ENCODE results near the gene OLFML2A.
A peak's percentile ranks its signal among the peaks of the same experiment; 100 is the strongest.

The OLFML2A gene

GRCh38 chr9:124852829-124853531 lies 76.0 kb downstream of the OLFML2A start, which contains the start of gene WDR38:
Gene WDR38 (plus strand): TSS chr9:124853460. CDS start chr9:124853532, 72 bp downstream.
- no peak within 1 kb of the TSS for H3K27ac ChIP-seq (ENCODE audit: low read length)
- no peaks in the 10 kb centered on the region for H3K27me3 ChIP-seq (ENCODE audit: control insufficient read depth, insufficient read depth, low read length)
- peak within 1 kb of the TSS; percentile 45 for H3K4me3 ChIP-seq (ENCODE audit: low read length)
- peaks cover 12% of the 10 kb centered on the region for H3K36me3 ChIP-seq (ENCODE audit: control insufficient read depth, low read depth, low read length)
- H3K9me3 ChIP-seq (ENCODE audit: control insufficient read depth, low read depth, low read length) = no peaks in the 10 kb centered on the region
- H3K4me1 ChIP-seq (ENCODE audit: control insufficient read depth, low read depth, low read length) = no peaks in the 10 kb centered on the region
- H3K9ac ChIP-seq (ENCODE audit: low read length) = no peak within 1 kb of the TSS

- H3K4me1 ChIP-seq (ENCODE audit: control insufficient read depth, low read depth, low read length) = no peaks in the 10 kb centered on the region
- peaks cover 19% of the 10 kb centered on the region for H3K36me3 ChIP-seq (ENCODE audit: control insufficient read depth, low read depth, low read length)
- peak overlapping the region; percentile 45 for H3K4me3 ChIP-seq (ENCODE audit: low read length)
- H3K9ac ChIP-seq (ENCODE audit: low read length) = no peak overlapping the region
- H3K9me3 ChIP-seq (ENCODE audit: control insufficient read depth, low read depth, low read length) = no peaks in the 10 kb centered on the region
- no peak overlapping the region for H3K27ac ChIP-seq (ENCODE audit: low read length)
- H3K27me3 ChIP-seq (ENCODE audit: control insufficient read depth, insufficient read depth, low read length) = no peaks in the 10 kb centered on the region
These were observed 76.7 kb downstream of the OLFML2A start for GRCh38 chr9:124853605-124854143.

GRCh38 chr9:124854161-124854560 lies 77.2 kb downstream of the OLFML2A start:
- H3K27ac ChIP-seq (ENCODE audit: low read length) = no peak overlapping the region

DNA sequence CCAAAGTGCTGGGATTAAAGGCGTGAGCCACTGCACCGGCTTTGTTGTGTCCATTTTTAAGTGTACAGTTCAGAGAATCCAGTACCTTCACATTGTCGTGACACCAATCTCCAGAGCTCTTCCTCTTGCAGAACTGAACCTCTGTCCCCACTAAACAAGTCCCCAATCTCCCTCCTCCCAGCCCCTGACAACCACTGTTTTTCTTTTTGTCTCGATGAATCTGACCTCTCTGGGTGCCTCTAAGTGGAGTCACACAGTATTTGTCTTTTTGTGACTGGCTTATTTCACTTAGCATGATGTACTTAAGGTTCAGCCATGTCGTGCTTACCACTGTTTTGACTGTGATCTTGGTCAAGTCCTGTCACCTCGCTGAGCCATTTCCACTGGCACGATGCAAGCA lies 77.9 kb downstream of the OLFML2A start:
- no peaks in the 10 kb centered on the region for H3K27me3 ChIP-seq (ENCODE audit: control insufficient read depth, insufficient read depth, low read length)
- H3K4me1 ChIP-seq (ENCODE audit: control insufficient read depth, low read depth, low read length) = no peaks in the 10 kb centered on the region
- no peaks in the 10 kb centered on the region for H3K9me3 ChIP-seq (ENCODE audit: control insufficient read depth, low read depth, low read length)
- no peak overlapping the region for H3K4me3 ChIP-seq (ENCODE audit: low read length)
- no peak overlapping the region for H3K9ac ChIP-seq (ENCODE audit: low read length)
- H3K27ac ChIP-seq (ENCODE audit: low read length) = no peak overlapping the region
- H3K36me3 ChIP-seq (ENCODE audit: control insufficient read depth, low read depth, low read length) = peaks cover 30% of the 10 kb centered on the region

More at GRCh38 chr9:124854161-124854560, 77.2 kb downstream of the OLFML2A start:
- Histone ChIP-seq H3K4me1 (ENCODE audit: control insufficient read depth, low read depth, low read length) (no peaks in the 10 kb centered on the region), H3K36me3 (ENCODE audit: control insufficient read depth, low read depth, low read length) (peaks cover 24% of the 10 kb centered on the region), H3K9ac (ENCODE audit: low read length) (no peak overlapping the region), H3K27me3 (ENCODE audit: control insufficient read depth, insufficient read depth, low read length) (no peaks in the 10 kb centered on the region), H3K9me3 (ENCODE audit: control insufficient read depth, low read depth, low read length) (no peaks in the 10 kb centered on the region), H3K4me3 (ENCODE audit: low read length) (no peak overlapping the region)

DNA sequence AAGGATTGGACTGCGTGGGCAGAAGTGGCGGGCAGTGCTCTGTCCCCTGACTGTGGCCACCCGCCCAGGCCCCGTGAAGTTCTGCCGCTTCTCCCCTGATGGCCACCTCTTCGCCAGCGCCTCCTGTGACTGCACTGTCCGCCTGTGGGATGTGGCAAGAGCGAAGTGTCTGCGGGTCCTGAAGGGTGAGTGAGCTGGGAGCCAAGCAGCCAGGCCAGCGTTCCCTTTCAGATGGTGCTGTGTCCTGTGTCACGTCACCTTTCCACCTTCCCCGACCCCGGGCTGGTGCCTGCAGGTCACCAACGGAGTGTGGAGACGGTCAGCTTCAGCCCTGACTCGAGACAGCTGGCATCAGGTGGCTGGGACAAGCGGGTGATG lies 78.6 kb downstream of the OLFML2A start:
- Histone ChIP-seq H3K9me3 (ENCODE audit: control insufficient read depth, low read depth, low read length) (no peaks in the 10 kb centered on the region), H3K36me3 (ENCODE audit: control insufficient read depth, low read depth, low read length) (peaks cover 38% of the 10 kb centered on the region), H3K27ac (ENCODE audit: low read length) (no peak overlapping the region), H3K27me3 (ENCODE audit: control insufficient read depth, insufficient read depth, low read length) (no peaks in the 10 kb centered on the region), H3K4me3 (ENCODE audit: low read length) (no peak overlapping the region), H3K4me1 (ENCODE audit: control insufficient read depth, low read depth, low read length) (peaks cover 3% of the 10 kb centered on the region), H3K9ac (ENCODE audit: low read length) (no peak overlapping the region)

- Histone ChIP-seq H3K9ac (ENCODE audit: low read length) (no peak overlapping the region), H3K4me3 (ENCODE audit: low read length) (no peak overlapping the region), H3K4me1 (ENCODE audit: control insufficient read depth, low read depth, low read length) (peaks cover 7% of the 10 kb centered on the region), H3K27ac (ENCODE audit: low read length) (no peak overlapping the region), H3K27me3 (ENCODE audit: control insufficient read depth, insufficient read depth, low read length) (no peaks in the 10 kb centered on the region), H3K9me3 (ENCODE audit: control insufficient read depth, low read depth, low read length) (no peaks in the 10 kb centered on the region), H3K36me3 (ENCODE audit: control insufficient read depth, low read depth, low read length) (peaks cover 43% of the 10 kb centered on the region)
These were observed 79.2 kb downstream of the OLFML2A start for GRCh38 chr9:124855944-124856765.

DNA sequence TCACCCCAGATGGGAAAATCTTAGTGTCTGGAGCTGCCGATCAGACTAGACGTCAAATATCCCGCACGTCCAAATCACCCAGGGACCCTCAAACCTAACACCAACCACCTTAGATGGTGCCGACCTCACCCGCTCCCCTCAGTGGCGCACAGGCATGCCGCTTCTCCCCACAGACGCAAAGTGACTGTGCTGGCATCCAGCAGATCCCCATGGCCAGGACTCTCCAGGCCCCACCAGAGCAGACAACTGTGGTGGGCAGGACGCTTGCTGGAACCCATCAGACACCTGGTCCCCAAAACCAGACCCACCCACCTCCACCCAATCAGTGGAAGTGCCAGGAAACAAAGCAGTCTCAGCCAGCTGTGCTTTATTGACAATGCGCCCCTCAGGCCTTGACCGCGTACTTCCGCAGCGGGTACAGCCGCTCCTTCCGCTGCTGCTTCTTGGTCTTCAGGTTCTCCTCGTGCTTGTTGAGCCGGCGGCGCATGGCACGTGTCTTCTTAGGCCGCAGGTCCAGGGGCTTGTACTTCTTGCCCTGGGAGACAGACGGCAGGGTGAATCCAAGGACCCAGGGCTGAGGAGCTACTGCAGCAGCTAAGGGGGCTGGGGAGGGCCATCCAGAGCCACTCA lies 80.7 kb downstream of the OLFML2A start:
- Histone ChIP-seq H3K4me1 (ENCODE audit: control insufficient read depth, low read depth, low read length) (peaks cover 7% of the 10 kb centered on the region), H3K4me3 (ENCODE audit: low read length) (no peak overlapping the region), H3K36me3 (ENCODE audit: control insufficient read depth, low read depth, low read length) (peaks cover 43% of the 10 kb centered on the region), H3K9me3 (ENCODE audit: control insufficient read depth, low read depth, low read length) (no peaks in the 10 kb centered on the region), H3K27ac (ENCODE audit: low read length) (no peak overlapping the region), H3K27me3 (ENCODE audit: control insufficient read depth, insufficient read depth, low read length) (no peaks in the 10 kb centered on the region), H3K9ac (ENCODE audit: low read length) (no peak overlapping the region)

GRCh38 chr9:124858330-124859046 lies 81.6 kb downstream of the OLFML2A start:
- Histone ChIP-seq H3K36me3 (ENCODE audit: control insufficient read depth, low read depth, low read length) (peaks cover 43% of the 10 kb centered on the region), H3K27ac (ENCODE audit: low read length) (no peak overlapping the region)

DNA sequence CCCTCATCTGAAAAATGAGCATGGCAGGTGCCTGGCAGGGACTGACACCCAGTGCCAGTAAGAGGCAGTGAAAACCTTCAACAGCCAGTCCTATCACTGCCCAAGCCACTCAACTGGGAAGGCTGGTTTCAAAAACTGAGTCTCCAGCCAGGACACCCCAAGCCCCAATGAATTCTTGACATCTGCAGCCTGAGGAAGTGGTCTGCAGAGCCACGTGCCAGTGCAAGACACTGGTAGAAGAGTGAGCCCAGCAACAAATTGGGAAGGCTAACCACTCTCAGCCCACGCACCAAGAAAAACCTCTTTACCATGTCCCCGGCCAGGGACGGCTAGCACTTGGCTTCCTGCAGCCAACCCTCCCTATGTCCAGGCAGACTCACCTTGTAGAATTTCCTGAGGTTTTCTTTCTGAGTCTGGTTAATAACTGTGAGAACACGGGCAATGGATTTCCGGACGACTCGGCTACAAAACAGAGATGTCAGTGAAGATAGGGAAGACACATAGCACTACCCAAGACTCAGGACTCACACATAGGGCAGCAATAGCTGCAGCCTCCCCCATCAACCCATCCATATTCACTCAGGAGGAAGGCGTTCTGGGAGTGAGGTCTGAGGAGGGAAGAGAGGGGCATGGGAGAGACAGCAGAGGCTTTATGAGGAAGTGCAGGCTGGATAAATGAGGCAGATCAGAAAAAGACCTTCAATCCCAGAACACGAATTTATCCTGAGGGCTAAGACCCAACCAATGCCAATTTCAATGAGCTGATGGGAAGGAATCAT lies 83.1 kb downstream of the OLFML2A start:
- peak overlapping the region; percentile 97 for H3K9ac ChIP-seq (ENCODE audit: low read length)
- H3K27ac ChIP-seq (ENCODE audit: low read length) = no peak overlapping the region
- H3K36me3 ChIP-seq (ENCODE audit: control insufficient read depth, low read depth, low read length) = peaks cover 43% of the 10 kb centered on the region
- H3K4me3 ChIP-seq (ENCODE audit: low read length) = peak overlapping the region; percentile 99
- peaks cover 7% of the 10 kb centered on the region for H3K4me1 ChIP-seq (ENCODE audit: control insufficient read depth, low read depth, low read length)
- H3K27me3 ChIP-seq (ENCODE audit: control insufficient read depth, insufficient read depth, low read length) = no peaks in the 10 kb centered on the region
- H3K9me3 ChIP-seq (ENCODE audit: control insufficient read depth, low read depth, low read length) = no peaks in the 10 kb centered on the region

More at GRCh38 chr9:124858330-124859046, 81.6 kb downstream of the OLFML2A start:
- Histone ChIP-seq H3K4me1 (ENCODE audit: control insufficient read depth, low read depth, low read length) (peaks cover 7% of the 10 kb centered on the region), H3K27me3 (ENCODE audit: control insufficient read depth, insufficient read depth, low read length) (no peaks in the 10 kb centered on the region), H3K9ac (ENCODE audit: low read length) (no peak overlapping the region), H3K4me3 (ENCODE audit: low read length) (no peak overlapping the region), H3K9me3 (ENCODE audit: control insufficient read depth, low read depth, low read length) (no peaks in the 10 kb centered on the region)

DNA sequence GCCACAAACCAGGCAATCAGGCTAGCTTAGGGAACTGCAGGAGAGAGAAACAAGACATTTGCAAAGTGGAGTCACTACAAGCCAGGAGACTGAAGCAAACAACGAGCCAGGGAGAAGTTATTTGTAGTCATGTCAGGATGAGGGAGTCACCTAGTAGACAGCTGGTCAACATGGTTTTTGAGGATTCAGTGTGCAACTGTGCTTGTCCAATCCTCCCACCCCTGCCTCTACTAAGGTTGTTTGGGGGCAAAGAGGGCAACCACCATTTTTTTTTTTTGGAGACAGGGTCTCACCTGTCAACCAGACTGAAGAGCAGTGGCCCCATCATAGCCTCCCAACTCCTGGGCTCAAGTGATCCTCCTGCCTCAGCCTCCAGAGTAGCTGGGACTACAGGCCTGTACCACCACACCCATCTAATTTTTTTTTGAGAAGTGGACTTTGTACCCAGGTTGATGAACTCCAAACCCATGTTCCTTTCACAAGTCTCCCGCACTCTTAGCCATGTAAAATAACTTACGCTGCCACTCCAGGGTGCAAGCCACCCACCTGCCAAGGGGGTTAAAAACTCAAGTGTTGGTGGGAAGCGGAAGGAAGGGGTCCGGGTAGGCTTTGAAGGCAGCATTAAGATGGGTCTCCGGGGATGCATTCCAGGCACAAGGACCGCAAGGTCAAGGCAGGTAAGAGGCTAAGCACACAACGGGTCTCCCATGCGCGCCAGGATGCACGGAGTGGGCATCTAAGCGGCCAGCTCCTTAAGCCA lies 83.8 kb downstream of the OLFML2A start:
- Histone ChIP-seq H3K9ac (ENCODE audit: low read length) (peak overlapping the region; percentile 97), H3K9me3 (ENCODE audit: control insufficient read depth, low read depth, low read length) (no peaks in the 10 kb centered on the region), H3K27me3 (ENCODE audit: control insufficient read depth, insufficient read depth, low read length) (no peaks in the 10 kb centered on the region), H3K27ac (ENCODE audit: low read length) (peak overlapping the region; percentile 75), H3K36me3 (ENCODE audit: control insufficient read depth, low read depth, low read length) (peaks cover 43% of the 10 kb centered on the region), H3K4me1 (ENCODE audit: control insufficient read depth, low read depth, low read length) (peaks cover 7% of the 10 kb centered on the region), H3K4me3 (ENCODE audit: low read length) (peak overlapping the region; percentile 99)
